ENCODE measurements around the gene EYS. TPM values are rescaled to one million over a fixed set of nuclear protein-coding genes. Genes with fewer than 3 reads are reported as not detected.
"Not testable (repeated sequence)": the region's sequence is repeated elsewhere in the genome, so short reads cannot be mapped to it uniquely, and the experiment has no call there.

The EYS gene
- total RNA-seq, 4 donors from 2014 or later = 0.15 TPM; not detected in 3

- Histone ChIP-seq H3K36me3 (no peaks in the 10 kb centered on the region), H3K9me3 (no peaks in the 10 kb centered on the region), H3K4me3 (no peak overlapping the region), H3K27me3 (no peaks in the 10 kb centered on the region), H3K4me1 (no peaks in the 10 kb centered on the region), H3K27ac (no peak overlapping the region)
- no peak for ATAC-seq
- 73 to 78% methylated on average over 2 of the region's 2 CpGs for WGBS, 2 donors (ENCODE audit: low coverage in 1 of 2)
- TF ChIP-seq POLR2AphosphoS5 (IDR thresholded peaks at IDR 0.05) (no peak), POLR2A (IDR thresholded peaks at IDR 0.05) (no peak), CTCF (IDR thresholded peaks at IDR 0.05) (no peak), EP300 (IDR thresholded peaks at IDR 0.05) (no peak)
These were observed 1665.7 kb downstream of the EYS start for GRCh38 chr6:64041373-64041772.

GRCh38 chr6:64040113-64040512 is 1666.9 kb downstream of the EYS start:
- WGBS, 2 donors (ENCODE audit: low coverage in 1 of 2) = 14 to 42% methylated on average over 1 of the region's 1 CpG
- no peaks in the 10 kb centered on the region for H3K4me1 ChIP-seq
- TF ChIP-seq POLR2A (IDR thresholded peaks at IDR 0.05) (no peak), POLR2AphosphoS5 (IDR thresholded peaks at IDR 0.05) (no peak), CTCF (IDR thresholded peaks at IDR 0.05) (no peak), EP300 (IDR thresholded peaks at IDR 0.05) (no peak)
- H3K9me3 ChIP-seq = no peaks in the 10 kb centered on the region
- no peak overlapping the region for H3K4me3 ChIP-seq
- no peak overlapping the region for H3K27ac ChIP-seq
- no peaks in the 10 kb centered on the region for H3K27me3 ChIP-seq
- ATAC-seq = no peak
- H3K36me3 ChIP-seq = no peaks in the 10 kb centered on the region

- Histone ChIP-seq H3K36me3 (no peaks in the 10 kb centered on the region), H3K27ac (no peak overlapping the region), H3K4me3 (no peak overlapping the region), H3K27me3 (no peaks in the 10 kb centered on the region), H3K9me3 (no peaks in the 10 kb centered on the region), H3K4me1 (no peaks in the 10 kb centered on the region)
- WGBS, 2 donors (ENCODE audit: low coverage in 1 of 2) = 19% methylated on average over 1 of the region's 1 CpG
- ATAC-seq = no peak
- TF ChIP-seq EP300 (IDR thresholded peaks at IDR 0.05) (no peak), POLR2A (IDR thresholded peaks at IDR 0.05) (no peak), POLR2AphosphoS5 (IDR thresholded peaks at IDR 0.05) (no peak), CTCF (IDR thresholded peaks at IDR 0.05) (no peak)
These were observed 1669.6 kb downstream of the EYS start for GRCh38 chr6:64037427-64037826.

GRCh38 chr6:64034910-64035655 is 1671.9 kb downstream of the EYS start:
- WGBS, 2 donors (ENCODE audit: low coverage in 1 of 2) = 30 to 43% methylated on average over 3 of the region's 3 CpGs
- no peaks in the 10 kb centered on the region for H3K27me3 ChIP-seq
- no peak for TF ChIP-seq EP300 (IDR thresholded peaks at IDR 0.05)
- TF ChIP-seq POLR2AphosphoS5 (IDR thresholded peaks at IDR 0.05) = no peak
- TF ChIP-seq POLR2A (IDR thresholded peaks at IDR 0.05) = no peak
- TF ChIP-seq CTCF (IDR thresholded peaks at IDR 0.05) = no peak
- H3K4me1 ChIP-seq = no peaks in the 10 kb centered on the region
- peaks cover 0 to 5% (median 0%) of the 10 kb centered on the region in 3 donors for H3K9me3 ChIP-seq
- no peak overlapping the region for H3K27ac ChIP-seq
- no peak for ATAC-seq
- no peaks in the 10 kb centered on the region for H3K36me3 ChIP-seq
- H3K4me3 ChIP-seq = no peak overlapping the region

- TF ChIP-seq CTCF (IDR thresholded peaks at IDR 0.05) = no peak
- no peak for TF ChIP-seq POLR2A (IDR thresholded peaks at IDR 0.05)
- no peak for TF ChIP-seq EP300 (IDR thresholded peaks at IDR 0.05)
- no peak for TF ChIP-seq POLR2AphosphoS5 (IDR thresholded peaks at IDR 0.05)
- no peak for ATAC-seq
- Histone ChIP-seq H3K27ac (no peak overlapping the region), H3K27me3 (no peaks in the 10 kb centered on the region), H3K36me3 (no peaks in the 10 kb centered on the region), H3K4me1 (no peaks in the 10 kb centered on the region), H3K9me3 (peaks cover 0 to 5% (median 0%) of the 10 kb centered on the region in 3 donors), H3K4me3 (no peak overlapping the region)
- WGBS, 2 donors (ENCODE audit: low coverage in 1 of 2) = 34 to 61% methylated on average over 4 of the region's 4 CpGs
These were observed 1672.7 kb downstream of the EYS start for GRCh38 chr6:64034291-64034690.

GRCh38 chr6:64030950-64031618 is 1675.9 kb downstream of the EYS start:
- not testable (repeated sequence) for H3K27me3 ChIP-seq, H3K4me3 ChIP-seq, H3K27ac ChIP-seq, H3K36me3 ChIP-seq, H3K9me3 ChIP-seq, H3K4me1 ChIP-seq, ATAC-seq
- 80 to 95% methylated on average over 1 to 4 of the region's 21 CpGs for WGBS, 2 donors (ENCODE audit: low coverage in 1 of 2)

Measured in gastroesophageal sphincter (tissue), 4 donors.